ENCODE results near the gene IL36B. TPM values are rescaled to one million over a fixed set of nuclear protein-coding genes. Genes with fewer than 3 reads are reported as not detected.

The IL36B gene
- not detected in 2 replicates for total RNA-seq

DNA sequence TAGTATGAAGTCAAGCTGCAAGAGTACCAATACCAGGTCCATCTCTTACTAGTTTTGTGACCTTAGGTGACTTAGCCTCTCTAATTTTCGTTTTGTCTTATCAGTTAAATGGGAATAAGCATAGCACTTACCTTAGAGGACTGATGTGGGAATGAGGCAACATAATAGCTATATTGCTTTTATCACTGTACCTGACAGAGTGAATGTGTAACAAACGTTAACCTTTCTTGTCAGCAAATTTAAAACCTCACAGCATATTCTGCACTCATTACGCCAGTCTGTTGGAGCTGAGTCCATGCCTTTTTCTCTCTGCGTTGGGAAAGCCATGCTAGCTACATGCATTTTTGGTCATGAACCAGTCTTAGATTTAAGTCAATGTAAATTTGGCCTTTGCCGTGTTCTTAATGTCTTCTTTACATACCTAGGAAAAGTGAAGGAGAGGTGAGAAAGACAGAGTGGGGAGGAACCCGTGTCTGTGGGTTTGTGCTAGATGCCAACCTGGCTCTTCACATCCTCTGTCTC lies at the start of gene IL36B:
TSS of gene IL36B (minus strand) at position 472 of the 522 bp plus-strand sequence.

DNA sequence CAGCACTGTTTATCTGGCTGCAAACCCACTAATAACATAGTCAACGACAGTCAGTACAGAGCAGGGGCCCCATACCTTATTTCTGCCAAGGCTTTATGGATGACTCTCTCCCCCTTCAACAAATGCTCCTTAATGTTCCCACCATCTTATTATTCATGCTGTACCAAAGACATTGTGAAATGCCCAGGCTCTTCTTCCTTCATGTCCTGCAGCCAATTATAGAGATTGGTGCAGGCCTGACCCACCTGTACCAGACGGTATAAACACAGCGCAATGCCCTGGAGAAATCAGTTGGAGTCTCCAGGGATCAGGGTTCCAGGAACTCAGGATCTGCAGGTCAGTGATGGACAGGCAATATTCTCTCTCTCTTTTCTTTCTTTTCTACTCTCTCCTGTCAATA lies 15.0 kb upstream of the IL36B start, which contains the start of gene IL1F10:
TSS of gene IL1F10 (plus strand) at position 290 of the 400 bp plus-strand sequence. CDS start 4,769 bp downstream, outside the sequence.

DNA sequence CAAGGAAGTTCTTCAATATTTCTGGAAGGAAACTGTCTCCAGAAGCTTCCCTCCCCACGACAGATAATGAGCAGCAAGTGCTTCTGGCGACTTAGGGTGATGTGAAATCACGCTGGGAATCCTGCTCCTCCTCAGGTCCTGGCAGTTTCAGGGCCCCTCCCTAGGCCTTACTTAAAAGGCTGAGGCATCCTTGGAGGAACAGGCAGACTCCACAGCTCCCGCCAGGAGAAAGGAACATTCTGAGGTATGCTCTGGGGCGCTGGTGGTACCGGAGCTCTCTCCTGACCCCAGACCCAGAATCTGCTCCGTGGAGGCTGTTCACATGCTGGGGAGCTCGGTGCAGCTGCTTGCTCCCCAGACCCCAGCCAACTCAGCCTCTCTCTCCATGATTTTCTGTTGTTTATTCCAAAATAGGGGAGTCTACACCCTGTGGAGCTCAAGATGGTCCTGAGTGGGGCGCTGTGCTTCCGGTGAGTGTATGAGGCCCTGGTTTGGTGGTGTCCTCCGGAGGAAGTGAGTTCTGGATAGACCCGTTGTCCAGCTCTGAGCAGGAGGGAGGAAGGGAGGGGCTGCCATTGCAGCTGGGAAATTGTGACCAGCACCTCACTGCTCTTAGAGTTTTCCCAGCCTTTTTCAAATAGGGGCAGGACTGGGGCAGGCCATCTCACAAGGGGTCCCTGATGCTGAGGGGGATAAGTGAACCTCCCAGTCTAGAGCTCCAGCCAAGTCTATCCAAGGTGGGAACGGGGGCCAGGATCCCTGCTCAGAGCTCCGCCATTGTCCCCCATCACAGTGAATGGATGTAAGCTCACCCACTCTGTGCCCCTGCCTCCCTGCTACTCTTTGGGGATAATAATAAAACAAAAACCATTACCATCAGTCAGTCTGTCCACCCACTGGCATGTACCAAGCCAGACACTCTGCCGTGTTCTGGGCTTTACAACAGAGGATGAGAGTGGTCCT lies 6.6 kb upstream of the IL36B start, which contains the start of gene IL36RN:
TSS of gene IL36RN (plus strand) at position 201 of the 963 bp plus-strand sequence. CDS start at position 442, 241 bp downstream.

DNA sequence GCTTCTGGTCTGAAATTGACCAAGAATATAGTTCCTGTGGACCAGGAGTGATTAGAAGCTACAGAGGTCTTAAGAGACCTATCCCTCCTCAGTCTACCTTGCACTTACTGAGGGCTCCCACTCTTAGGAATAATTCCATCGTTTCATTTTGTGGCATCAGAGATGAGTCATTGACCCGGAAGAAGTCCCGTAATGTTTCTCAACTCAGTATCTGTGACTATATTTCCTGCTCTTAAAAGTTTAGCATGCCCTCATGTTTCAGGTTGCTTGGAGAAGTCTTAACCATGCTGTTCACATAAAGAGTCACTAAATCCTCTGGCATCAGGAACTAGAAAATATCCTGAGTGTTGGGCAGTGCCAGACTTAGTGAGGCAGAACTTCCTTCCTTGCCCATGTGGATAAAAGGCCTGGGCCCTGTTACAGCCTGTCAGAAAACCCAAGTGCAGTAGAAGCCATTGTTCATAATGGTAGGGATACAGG lies 47.6 kb downstream of the IL36B start, which contains the start of gene IL36A:
TSS of gene IL36A (plus strand) at position 430 of the 480 bp plus-strand sequence. CDS start 413 bp downstream, outside the sequence.

DNA sequence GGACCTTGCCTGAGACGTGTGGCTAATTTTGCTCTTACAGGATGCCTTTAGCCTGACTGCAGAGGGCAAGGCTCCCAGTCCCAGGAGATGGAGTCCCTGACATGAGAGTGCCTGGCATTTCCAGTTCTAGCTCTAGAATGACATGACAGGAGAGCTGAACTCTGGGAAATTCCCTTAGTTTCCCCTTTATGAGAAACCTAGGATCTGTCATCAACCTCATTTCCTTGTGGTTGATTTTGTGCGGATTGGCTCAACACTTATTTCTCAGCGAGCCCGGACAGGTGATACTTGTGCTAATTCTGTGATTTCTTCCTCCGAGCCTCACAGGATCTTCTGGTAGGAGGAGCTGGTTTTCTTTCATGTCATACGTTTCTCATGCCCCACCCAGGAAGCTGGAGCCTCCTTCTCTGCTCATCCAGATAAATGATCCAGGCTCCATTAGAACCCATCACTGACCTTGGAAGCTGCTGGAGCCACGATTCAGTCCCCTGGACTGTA lies 75.1 kb downstream of the IL36B start, which contains the start of gene IL36G:
TSS of gene IL36G (plus strand) at position 448 of the 498 bp plus-strand sequence. CDS start 633 bp downstream, outside the sequence.

Other genes starting within 250 kb of the IL36B start
- gene IL1B, start 216.1 kb downstream of the IL36B start, total RNA-seq, result 159 and 281 TPM in 2 replicates
- not detected in 2 replicates for gene IL37, start 141.7 kb downstream of the IL36B start, total RNA-seq
- gene IL36G, start 74.9 kb downstream of the IL36B start, total RNA-seq, result not detected in 2 replicates
- not detected in 2 replicates for gene IL36A, start 47.4 kb downstream of the IL36B start, total RNA-seq
- gene IL36RN, start 6.3 kb upstream of the IL36B start, total RNA-seq, result not detected in 2 replicates
- gene IL1F10, start 15.1 kb upstream of the IL36B start, total RNA-seq, result not detected in 2 replicates
- gene IL1RN, start 74.7 kb upstream of the IL36B start, total RNA-seq, result not detected in 2 replicates
- 1.2 and 1.8 TPM in 2 replicates for gene PSD4, start 121.1 kb upstream of the IL36B start, total RNA-seq
- gene PAX8, start 226.1 kb upstream of the IL36B start, total RNA-seq, result 0.30 and 0.65 TPM in 2 replicates

Measured in smooth muscle cell of the umbilical artery (primary cell).